K562 (cell line): ENCODE results near the gene ESR2. TPM values are rescaled to one million over a fixed set of nuclear protein-coding genes. Genes with fewer than 3 reads are reported as not detected.

Source experiments
- ATAC-seq: fragments of 200-7000 bp; cut with Tn5 transposase; 3 replicates; pipeline ENCODE4 v1.9.1; 2020; ENCODE audit warnings: moderate library complexity
- BruUV-seq: library from RNA; stranded (reverse); fragments of 400-500 nt; replicated peaks from 2 replicates; lab custom pipeline; 2021; lab: Mats Ljungman, UMichigan
- CTCF ChIA-PET: fragments of 300-600 bp; formaldehyde crosslinking; extraction: SDS; loops from one replicate; lab custom pipeline; 2021; ENCODE audit warnings: low intra/inter-chr PET ratio; lab: Yijun Ruan, JAX
- POLR2A ChIA-PET: fragments of 300-600, 350-650 bp; sonication (Branson Sonifier 250); formaldehyde crosslinking; extraction: SDS; loops from one replicate; lab custom pipeline; 2021; ENCODE audit warnings: antibody characterized with exemption, inconsistent platforms; lab: Yijun Ruan, JAX
- DNase-seq, 4 experiments: peaks; one replicate each; pipeline versions ENCODE4 v3.0.0 to v3.0.0-alpha.2; 2011 to 2018; ENCODE audit warnings: low spot score in 3 of 4, mixed read lengths in 3 of 4; ENCODE audit errors: extremely low read depth in 1 of 4
- FAIRE-seq: peaks from 2 replicates; lab custom pipeline; 2011; peaks lifted over from hg19 to GRCh38; lab: Jason Lieb, UNC
- H2AFZ ChIP-seq: 2 replicates; pipeline ENCODE4 v1.6.0; 2011; ENCODE audit warnings: low read depth, low read length, control low read depth, inconsistent platforms
- H3K27ac ChIP-seq: fragments of 200-600 bp; 3 replicates; pipeline ENCODE4 v1.8.0; 2011; ENCODE audit warnings: low read depth, mild to moderate bottlenecking, control low read depth, inconsistent platforms, low read length, moderate library complexity, mixed read lengths; ENCODE audit errors: extremely low read depth
- H3K27me3 ChIP-seq, 2 experiments: fragments of 300-600 bp in 1 of 2; 2 replicates in 1 of 2; 3 replicates in 1 of 2; pipeline versions ENCODE4 v1.6.0 to v1.8.0; 2011; ENCODE audit warnings: inconsistent platforms in 2 of 2, low read length in 2 of 2, mild to moderate bottlenecking in 1 of 2, mixed read lengths in 1 of 2, moderate library complexity in 1 of 2; ENCODE audit not compliant: control insufficient read depth in 2 of 2, insufficient read depth in 2 of 2
- H3K36me3 ChIP-seq: fragments of 300-600 bp; 3 replicates; pipeline ENCODE4 v1.8.0; 2011; ENCODE audit warnings: mild to moderate bottlenecking, low read length, inconsistent platforms; ENCODE audit not compliant: control insufficient read depth, insufficient read depth
- H3K4me1 ChIP-seq, 2 experiments: fragments of 200-600 bp in 1 of 2; replicated peaks in 1 of 2; 2 replicates in 1 of 2; 3 replicates in 1 of 2; pipeline versions ENCODE4 v1.5.1 to v1.8.0; 2011; ENCODE audit warnings: inconsistent platforms in 2 of 2, low read length in 2 of 2, mild to moderate bottlenecking in 1 of 2, mixed read lengths in 1 of 2, moderate library complexity in 1 of 2; ENCODE audit not compliant: control insufficient read depth in 2 of 2, insufficient read depth in 2 of 2
- H3K4me2 ChIP-seq: 2 replicates; pipeline ENCODE4 v1.6.1; 2011; ENCODE audit warnings: low read length, control low read depth, inconsistent platforms, mixed read lengths; ENCODE audit not compliant: insufficient read depth
- H3K4me3 ChIP-seq: fragments of 200-600 bp; sonication (generic), shearing (Covaris generic); 2 replicates; pipeline ENCODE4 v1.5.1; 2016; ENCODE audit warnings: control low read depth, inconsistent platforms
- H3K79me2 ChIP-seq: fragments of 200-600 bp; 3 replicates; pipeline ENCODE4 v1.8.0; 2011; ENCODE audit warnings: low read length, inconsistent platforms; ENCODE audit not compliant: control insufficient read depth, insufficient read depth
- H3K9ac ChIP-seq, 2 experiments: 2 replicates each; pipeline versions ENCODE4 v1.6.0 to v1.6.1; 2011; ENCODE audit warnings: low read depth in 2 of 2, low read length in 2 of 2, control low read depth in 1 of 2, inconsistent platforms in 1 of 2, mild to moderate bottlenecking in 1 of 2, mixed read lengths in 1 of 2; ENCODE audit not compliant: insufficient read depth in 1 of 2
- H3K9me1 ChIP-seq: one replicate; pipeline ENCODE4 v1.6.0; 2011; ENCODE audit warnings: inconsistent platforms, mild to moderate bottlenecking, low read length, moderate library complexity; ENCODE audit not compliant: control insufficient read depth, insufficient read depth
- H3K9me3 ChIP-seq: replicated peaks from 2 replicates; pipeline ENCODE4 v1.5.1; 2011; ENCODE audit warnings: low read depth, low read length, inconsistent platforms; ENCODE audit not compliant: control insufficient read depth, insufficient read depth
- H4K20me1 ChIP-seq: replicated peaks from 2 replicates; pipeline ENCODE4 v1.6.1; 2011; ENCODE audit warnings: low read length, inconsistent platforms, mixed read lengths; ENCODE audit not compliant: control insufficient read depth, insufficient read depth
- ARHGAP35 ChIP-seq: fragments of 450-650 bp; IDR thresholded peaks from 2 replicates; pipeline ENCODE4 v1.6.1; 2018; ENCODE audit not compliant: partially characterized antibody
- MTA2 ChIP-seq: fragments of 450-650 bp; IDR thresholded peaks from 2 replicates; pipeline ENCODE4 v1.6.1; 2016; ENCODE audit warnings: low read depth
- RFX5 ChIP-seq: IDR thresholded peaks from 2 replicates; pipeline ENCODE4 v1.6.1; 2011; ENCODE audit warnings: low read depth, mild to moderate bottlenecking, improper control_type of control experiment, low read length
- RNF2 ChIP-seq: sonication (generic); IDR thresholded peaks from 2 replicates; pipeline ENCODE4 v1.6.1; 2016
- ZNF444 ChIP-seq: fragments of 250-450 bp; sonication (Bioruptor Pico); IDR thresholded peaks from 2 replicates; pipeline ENCODE4 v1.4.0; 2020; ENCODE audit warnings: mild to moderate bottlenecking, moderate library complexity
- WGBS: fragments of 100-300 bp; shearing (Covaris generic); methylation state at CpG from one replicate; pipeline ENCODE4 v1.1.6; 2016; ENCODE audit warnings: low coverage, mixed read lengths; ENCODE audit not compliant: insufficient coverage; ENCODE audit errors: missing lambda C conversion rate; 5-methylcytosine and 5-hydroxymethylcytosine counted together
- in situ Hi-C: fragments of 300-500 bp; cut with MboI; formaldehyde crosslinking; loops from 4 replicates; pipeline ENCODE4 v1.15.0; 2018; ENCODE audit warnings: inconsistent platforms, mixed read lengths
- intact Hi-C: fragments of 100-400 bp; cut with micrococcal nuclease; formaldehyde crosslinking; loops from 2 replicates; pipeline ENCODE4 v1.14.2; 2022
- polyA plus RNA-seq, 8 experiments: library from polyadenylated mRNA; depleted of rRNA in 4 of 8; stranded (reverse) in 5 of 8; unstranded in 3 of 8; fragments of >200 nt; fragmentation: Nextera tagmentation in 2 of 8; fragmentation: Illumina TruSeq in 1 of 8; extraction: Ambion mirVana in 2 of 8; extraction: Trizol in 1 of 8; gene quantifications; 2 replicates each; pipeline versions ENCODE4 v1.2.1 to v1.2.3, GENCODE V29; 2011 to 2014; ENCODE audit warnings: inconsistent platforms in 1 of 8, missing spikeins in 1 of 8
- total RNA-seq, 7 experiments: library from RNA; depleted of rRNA in 6 of 7; stranded (reverse); fragments of >200 nt in 6 of 7; fragmentation: Illumina TruSeq in 2 of 7; extraction: Trizol in 2 of 7; gene quantifications; 2 replicates each; pipeline versions ENCODE4 v1.2.1 to v1.2.3, GENCODE V29; 2011 to 2021; ENCODE audit warnings: low replicate concordance in 1 of 7

ESR2 gene
- total and polyA plus RNA-seq, 9 of the 15 experiments (the other 6 are each of a cell fraction or from before 2014, with no cell fraction given) = 0.07 to 3.8 (median 2.0) TPM

- in situ Hi-C loops (no loop called here), intact Hi-C loops (no loop called here)
- BruUV-seq = no TSS peak
- no peak overlapping the region for H3K27ac ChIP-seq
- no peak for FAIRE-seq
- no peaks in the 10 kb centered on the region for H4K20me1 ChIP-seq
- H3K36me3 ChIP-seq = no peaks in the 10 kb centered on the region
- 0% methylated on average over 4 of the region's 5 CpGs for WGBS
- H3K9ac ChIP-seq = no peak overlapping the region
- H3K9me1 ChIP-seq = no peaks in the 10 kb centered on the region
- H3K27me3 ChIP-seq = no peaks in the 10 kb centered on the region; a peak in 1 of 5 replicates
- H3K79me2 ChIP-seq = no peaks in the 10 kb centered on the region
- ATAC-seq = no peak
- no peak for DNase-seq
- POLR2A ChIA-PET = no interaction called here
- CTCF ChIA-PET = no interaction called here
- H3K4me3 ChIP-seq = no peak overlapping the region
- H2AFZ ChIP-seq = no peak overlapping the region
- no peaks in the 10 kb centered on the region for H3K4me1 ChIP-seq
- H3K4me2 ChIP-seq = no peak overlapping the region
- TF ChIP-seq MTA2 (no peak), ARHGAP35 (no peak), ZNF444 (CRISPR knock-in tag) (no peak), RFX5 (no peak)
- no peaks in the 10 kb centered on the region for H3K9me3 ChIP-seq
Measured at GRCh38 chr14:64069634-64070359, 224.4 kb downstream of the ESR2 start.

- no peaks in the 10 kb centered on the region for H4K20me1 ChIP-seq
- H3K9me3 ChIP-seq = no peaks in the 10 kb centered on the region
- no peaks in the 10 kb centered on the region for H3K27me3 ChIP-seq
- 0% methylated on average over 2 of the region's 2 CpGs for WGBS
- no peak overlapping the region for H3K9ac ChIP-seq
- in situ Hi-C loops (no loop called here), intact Hi-C loops (loop anchor here (5.0 kb wide), 1 partner anchor 238 kb away; no protein-coding TSS in a partner anchor)
- H3K9me1 ChIP-seq = no peaks in the 10 kb centered on the region
- no peak overlapping the region for H3K4me2 ChIP-seq
- no peaks in the 10 kb centered on the region for H3K79me2 ChIP-seq
- H3K4me3 ChIP-seq = no peak overlapping the region
- BruUV-seq = no TSS peak
- DNase-seq (no peak), ATAC-seq (no peak), FAIRE-seq (no peak)
- no peak for TF ChIP-seq RNF2
- H3K36me3 ChIP-seq = no peaks in the 10 kb centered on the region
- POLR2A ChIA-PET = no interaction called here
- H2AFZ ChIP-seq = no peak overlapping the region
- no peaks in the 10 kb centered on the region for H3K4me1 ChIP-seq
- H3K27ac ChIP-seq = no peak overlapping the region
- CTCF ChIA-PET = no interaction called here
Measured at GRCh38 chr14:64064447-64064846, 229.7 kb downstream of the ESR2 start.
